ENCODE results near the gene SMIM33. TPM values are rescaled to one million over a fixed set of nuclear protein-coding genes. Genes with fewer than 3 reads are reported as not detected.
A peak's percentile ranks its signal among the peaks of the same experiment; 100 is the strongest.
"Not testable (repeated sequence)": the region's sequence is repeated elsewhere in the genome, so short reads cannot be mapped to it uniquely, and the experiment has no call there.

The SMIM33 gene
- total RNA-seq, 2 donors from 2014 or later = not detected

GRCh38 chr5:139501381-139501780 lies 30.6 kb downstream of the SMIM33 start:
- H3K4me3 ChIP-seq = no peak overlapping the region
- ATAC-seq (ENCODE audit: insufficient number of reproducible peaks, low FRiP score, low read depth) (no peak), DNase-seq (ENCODE audit: low spot score) (no peak)
- no peak overlapping the region for H3K27ac ChIP-seq
- no peaks in the 10 kb centered on the region for H3K4me1 ChIP-seq (ENCODE audit: control insufficient read depth in 1 of 2, low read depth in 2 of 2)
- H3K9me3 ChIP-seq = no peaks in the 10 kb centered on the region
- TF ChIP-seq, protein P1, sequence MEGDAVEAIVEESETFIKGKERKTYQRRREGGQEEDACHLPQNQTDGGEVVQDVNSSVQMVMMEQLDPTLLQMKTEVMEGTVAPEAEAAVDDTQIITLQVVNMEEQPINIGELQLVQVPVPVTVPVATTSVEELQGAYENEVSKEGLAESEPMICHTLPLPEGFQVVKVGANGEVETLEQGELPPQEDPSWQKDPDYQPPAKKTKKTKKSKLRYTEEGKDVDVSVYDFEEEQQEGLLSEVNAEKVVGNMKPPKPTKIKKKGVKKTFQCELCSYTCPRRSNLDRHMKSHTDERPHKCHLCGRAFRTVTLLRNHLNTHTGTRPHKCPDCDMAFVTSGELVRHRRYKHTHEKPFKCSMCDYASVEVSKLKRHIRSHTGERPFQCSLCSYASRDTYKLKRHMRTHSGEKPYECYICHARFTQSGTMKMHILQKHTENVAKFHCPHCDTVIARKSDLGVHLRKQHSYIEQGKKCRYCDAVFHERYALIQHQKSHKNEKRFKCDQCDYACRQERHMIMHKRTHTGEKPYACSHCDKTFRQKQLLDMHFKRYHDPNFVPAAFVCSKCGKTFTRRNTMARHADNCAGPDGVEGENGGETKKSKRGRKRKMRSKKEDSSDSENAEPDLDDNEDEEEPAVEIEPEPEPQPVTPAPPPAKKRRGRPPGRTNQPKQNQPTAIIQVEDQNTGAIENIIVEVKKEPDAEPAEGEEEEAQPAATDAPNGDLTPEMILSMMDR (IDR thresholded peaks at IDR 0.05) = no peak
- H3K36me3 ChIP-seq = no peaks in the 10 kb centered on the region
- no peaks in the 10 kb centered on the region for H3K27me3 ChIP-seq (replicated peaks; ENCODE audit: insufficient read depth)

- not testable (repeated sequence) for H3K27ac ChIP-seq; DNase-seq (ENCODE audit: low spot score); H3K27me3 ChIP-seq (replicated peaks; ENCODE audit: insufficient read depth); H3K4me1 ChIP-seq (ENCODE audit: control insufficient read depth in 1 of 2, low read depth in 2 of 2); H3K36me3 ChIP-seq; H3K4me3 ChIP-seq; H3K9me3 ChIP-seq; ATAC-seq (ENCODE audit: insufficient number of reproducible peaks, low FRiP score, low read depth)
These were observed 32.4 kb downstream of the SMIM33 start for GRCh38 chr5:139503036-139503817.

GRCh38 chr5:139503879-139504278 lies 33.1 kb downstream of the SMIM33 start:
- H3K36me3 ChIP-seq; H3K4me1 ChIP-seq (ENCODE audit: control insufficient read depth in 1 of 2, low read depth in 2 of 2); H3K27ac ChIP-seq; ATAC-seq (ENCODE audit: insufficient number of reproducible peaks, low FRiP score, low read depth); H3K4me3 ChIP-seq; H3K9me3 ChIP-seq; H3K27me3 ChIP-seq (replicated peaks; ENCODE audit: insufficient read depth); DNase-seq (ENCODE audit: low spot score): not testable (repeated sequence)

- ATAC-seq (ENCODE audit: insufficient number of reproducible peaks, low FRiP score, low read depth) = not testable (repeated sequence)
These were observed 33.9 kb downstream of the SMIM33 start for GRCh38 chr5:139504722-139505121.

DNA sequence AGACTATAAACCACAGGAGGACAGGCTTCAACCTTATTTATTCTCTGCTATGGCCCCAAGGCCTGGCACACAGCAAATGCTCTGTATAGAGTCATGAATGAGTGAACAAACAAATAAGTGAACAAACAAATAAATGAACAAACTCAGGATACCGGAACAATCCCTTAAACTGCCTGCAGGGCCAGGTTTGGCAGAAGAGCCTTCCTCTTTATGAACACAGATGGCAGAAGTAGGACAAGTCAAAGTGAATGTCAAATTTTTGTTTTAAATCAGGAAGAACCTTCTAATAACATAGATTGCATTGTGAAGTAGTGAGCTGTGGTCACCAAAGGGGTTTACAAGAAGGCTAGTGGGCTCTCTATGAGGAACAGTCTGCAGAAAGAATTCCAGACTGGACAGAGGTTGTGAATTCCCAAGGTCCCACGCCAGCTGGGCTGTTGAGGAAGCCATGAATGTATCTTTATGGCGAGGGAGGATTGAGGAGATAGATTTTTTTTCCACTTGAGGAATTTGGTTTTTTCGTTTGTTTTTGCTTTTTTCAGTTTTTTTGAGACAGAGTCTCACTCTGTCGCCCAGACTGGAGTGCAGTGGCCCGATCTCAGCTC lies 42.1 kb downstream of the SMIM33 start:
- no peaks in the 10 kb centered on the region for H3K4me1 ChIP-seq (ENCODE audit: control insufficient read depth in 1 of 2, low read depth in 2 of 2)

More at GRCh38 chr5:139504722-139505121, 33.9 kb downstream of the SMIM33 start:
- not testable (repeated sequence) for H3K36me3 ChIP-seq; DNase-seq (ENCODE audit: low spot score); H3K27ac ChIP-seq; H3K4me1 ChIP-seq (ENCODE audit: control insufficient read depth in 1 of 2, low read depth in 2 of 2); H3K9me3 ChIP-seq; H3K4me3 ChIP-seq; H3K27me3 ChIP-seq (replicated peaks; ENCODE audit: insufficient read depth)

GRCh38 chr5:139513434-139513833 lies 42.6 kb downstream of the SMIM33 start:
- H3K4me1 ChIP-seq (ENCODE audit: control insufficient read depth in 1 of 2, low read depth in 2 of 2); H3K27me3 ChIP-seq (replicated peaks; ENCODE audit: insufficient read depth); ATAC-seq (ENCODE audit: insufficient number of reproducible peaks, low FRiP score, low read depth); H3K4me3 ChIP-seq; H3K9me3 ChIP-seq; H3K27ac ChIP-seq; H3K36me3 ChIP-seq: not testable (repeated sequence)
- peak; percentile 54 for DNase-seq (ENCODE audit: low spot score)
- TF ChIP-seq, protein P1 (IDR thresholded peaks at IDR 0.05) = peak; percentile 74

More for the DNA sequence above, 42.1 kb downstream of the SMIM33 start:
- no peak for ATAC-seq (ENCODE audit: insufficient number of reproducible peaks, low FRiP score, low read depth)
- Histone ChIP-seq H3K9me3 (no peaks in the 10 kb centered on the region), H3K4me3 (no peak overlapping the region), H3K36me3 (no peaks in the 10 kb centered on the region), H3K27ac (no peak overlapping the region), H3K27me3 (replicated peaks; ENCODE audit: insufficient read depth) (no peaks in the 10 kb centered on the region)
- no peak for DNase-seq (ENCODE audit: low spot score)
- TF ChIP-seq, protein P1 (IDR thresholded peaks at IDR 0.05) = no peak

All from thoracic aorta (tissue), 2 donors.